Neural cell (in vitro differentiated cells): Measurements from ENCODE around the gene AKAP14.

Experiments
- CTCF ChIP-seq: fragments of 450-650 bp; IDR thresholded peaks from 2 replicates; pipeline ENCODE4 v1.5.1; 2014; ENCODE audit warnings: antibody characterized with exemption, mild to moderate bottlenecking, moderate library complexity; ENCODE audit not compliant: poor library complexity, severe bottlenecking
- EZH2 ChIP-seq: fragments of 200-600, 300-800 bp; shearing (Covaris generic), sonication (generic); IDR thresholded peaks from 2 replicates; pipeline ENCODE4 v1.6.1; 2014; ENCODE audit warnings: antibody characterized with exemption, low read length, borderline replicate concordance, mild to moderate bottlenecking; ENCODE audit not compliant: insufficient read depth, poor library complexity, severe bottlenecking
- RAD21 ChIP-seq: fragments of 450-650 bp; conservative IDR thresholded peaks from 2 replicates; pipeline ENCODE4 v1.6.1; 2014; ENCODE audit warnings: antibody characterized with exemption, mild to moderate bottlenecking, moderate library complexity
- TAF1 ChIP-seq: IDR thresholded peaks from 2 replicates; pipeline ENCODE4 v1.6.1; 2012; ENCODE audit warnings: low read depth

- TF ChIP-seq TAF1, result no peak
- no peak for TF ChIP-seq RAD21
- no peak for TF ChIP-seq CTCF
- TF ChIP-seq EZH2, result no peak
Measured at GRCh38 chrX:119880076-119880475, 15.6 kb upstream of the AKAP14 start.
